NCI-H2107 treated with DMSO at 0.1 percent for 48 hours (cell line): ENCODE data around the gene MRPL23.

Experiments used
- DNase-seq: peaks from one replicate; lab custom pipeline; 2025; ENCODE audit not compliant: unreplicated experiment; lab: John Stamatoyannopoulos, UW

The MRPL23 gene

GRCh38 chr11:1946812-1947484, at the start of gene MRPL23:
Gene MRPL23, plus strand, starts transcription at chr11:1947332. Its CDS starts 31 bp downstream, at chr11:1947363.
- DNase-seq: no peak

- DNase-seq: no peak
Measured at GRCh38 chr11:1899090-1899489, 48.0 kb upstream of the MRPL23 start.

GRCh38 chr11:1899686-1900085, 47.4 kb upstream of the MRPL23 start:
- no peak for DNase-seq

GRCh38 chr11:1906181-1906580, 41.0 kb upstream of the MRPL23 start:
- no peak for DNase-seq

GRCh38 chr11:1906611-1907423, 40.3 kb upstream of the MRPL23 start:
- DNase-seq: no peak

GRCh38 chr11:1908618-1909017, 38.5 kb upstream of the MRPL23 start:
- DNase-seq: no peak

GRCh38 chr11:1909524-1909923, 37.6 kb upstream of the MRPL23 start:
- DNase-seq: no peak

- DNase-seq: no peak
Measured at GRCh38 chr11:1912289-1912878, 34.7 kb upstream of the MRPL23 start.

- DNase-seq: no peak
Measured at GRCh38 chr11:1913271-1914060, 33.7 kb upstream of the MRPL23 start.

GRCh38 chr11:1915795-1916131, 31.4 kb upstream of the MRPL23 start:
- DNase-seq: no peak

GRCh38 chr11:1916132-1916985, 30.8 kb upstream of the MRPL23 start:
- no peak for DNase-seq

- DNase-seq: no peak
Measured at GRCh38 chr11:1916986-1917522, 30.1 kb upstream of the MRPL23 start.

- no peak for DNase-seq
Measured at GRCh38 chr11:1917523-1918435, 29.4 kb upstream of the MRPL23 start.

GRCh38 chr11:1918436-1919315, 28.5 kb upstream of the MRPL23 start:
- no peak for DNase-seq

- no peak for DNase-seq
Measured at GRCh38 chr11:1919391-1920127, 27.6 kb upstream of the MRPL23 start, which contains the start of gene TNNT3. Gene TNNT3, plus strand, starts transcription at chr11:1919703. Its CDS starts 3,172 bp downstream, at chr11:1922875.

- no peak for DNase-seq
Measured at GRCh38 chr11:1920128-1920908, 26.8 kb upstream of the MRPL23 start.
